Mucosa of descending colon (tissue), 3 donors: ENCODE data around the gene ACTR8. TPM values are rescaled to one million over a fixed set of nuclear protein-coding genes. Genes with fewer than 3 reads are reported as not detected.

ENCODE experiments used
- ATAC-seq: fragments of 200-7000 bp; cut with Tn5 transposase; one replicate; pipeline ENCODE4 v1.9.1; 2020; ENCODE audit warnings: mild to moderate bottlenecking, moderate library complexity
- DNase-seq, 3 donors: peaks; one replicate each; pipeline ENCODE4 v3.0.0-alpha.2; 2020
- H3K36me3 ChIP-seq: fragments of 200-600 bp; one replicate; pipeline ENCODE4 v1.8.0; 2021; ENCODE audit warnings: low read depth, mild to moderate bottlenecking
- H3K4me1 ChIP-seq: fragments of 200-600 bp; one replicate; pipeline ENCODE4 v1.8.0; 2021; ENCODE audit warnings: low read depth, mild to moderate bottlenecking
- H3K4me3 ChIP-seq: fragments of 200-600 bp; one replicate; pipeline ENCODE4 v1.8.0; 2021; ENCODE audit warnings: mild to moderate bottlenecking
- H3K9me3 ChIP-seq: fragments of 200-600 bp; one replicate; pipeline ENCODE4 v1.8.0; 2021; ENCODE audit warnings: mild to moderate bottlenecking
- CTCF ChIP-seq: fragments of 200-600 bp; IDR thresholded peaks from one replicate; pipeline ENCODE4 v1.8.0; 2022; ENCODE audit warnings: antibody characterized with exemption, mild to moderate bottlenecking
- intact Hi-C, 2 donors: fragments of 100-400 bp; cut with DNase I in 1 of 2; cut with micrococcal nuclease in 1 of 2; formaldehyde crosslinking; loops; one replicate each; pipeline versions ENCODE4 v1.11.0 to v1.11.1; 2022; cut with DNase I, micrococcal nuclease
- total RNA-seq, 3 donors: library from RNA; stranded (reverse); fragmentation: NEBNext Ultra II Directional in 2 of 3; extraction: Animal tissue kit (Norgen Biotek cat#: 25700) in 2 of 3; gene quantifications; one replicate each; pipeline versions ENCODE4 v1.2.1 to v1.2.4, GENCODE V29; 2021 to 2023
- donor health status: DM: no; HTN: no; CAD: no; lungs with moderate emphysema.
- donor health status: DM: no; HTN: no; CAD: no.
- donor health status: DM: no; HTN: yes; CAD: no.

ACTR8 gene
- total RNA-seq, 3 donors from 2014 or later = 29.1 to 36.0 (median 34.1) TPM

DNA sequence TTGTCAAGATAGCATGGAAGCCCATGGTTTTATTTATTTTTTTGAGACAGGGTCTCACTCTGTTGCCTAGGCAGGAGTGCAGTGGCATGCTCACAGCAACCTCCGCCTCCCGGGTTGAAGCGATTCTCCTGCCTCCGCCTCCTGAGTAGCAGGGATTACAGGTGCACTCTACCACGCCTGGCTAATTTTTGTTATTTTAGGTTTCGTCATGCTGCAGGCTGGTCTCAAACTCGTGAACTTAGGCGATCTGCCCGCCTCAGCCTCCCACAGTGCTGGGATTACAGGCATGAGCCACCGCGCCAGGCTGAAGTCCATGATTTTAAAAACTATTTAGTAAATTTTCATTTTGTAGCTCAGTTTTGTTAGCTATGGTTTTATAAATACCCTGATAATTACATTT, 2.7 kb upstream of the ACTR8 start:
- intact Hi-C loops = no loop called here
- Histone ChIP-seq H3K9me3 (no peaks in the 10 kb centered on the region), H3K4me3 (no peak overlapping the region), H3K36me3 (no peaks in the 10 kb centered on the region), H3K4me1 (peaks cover 13% of the 10 kb centered on the region)
- no peak for TF ChIP-seq CTCF
- ATAC-seq (no peak), DNase-seq (no peak)

DNA sequence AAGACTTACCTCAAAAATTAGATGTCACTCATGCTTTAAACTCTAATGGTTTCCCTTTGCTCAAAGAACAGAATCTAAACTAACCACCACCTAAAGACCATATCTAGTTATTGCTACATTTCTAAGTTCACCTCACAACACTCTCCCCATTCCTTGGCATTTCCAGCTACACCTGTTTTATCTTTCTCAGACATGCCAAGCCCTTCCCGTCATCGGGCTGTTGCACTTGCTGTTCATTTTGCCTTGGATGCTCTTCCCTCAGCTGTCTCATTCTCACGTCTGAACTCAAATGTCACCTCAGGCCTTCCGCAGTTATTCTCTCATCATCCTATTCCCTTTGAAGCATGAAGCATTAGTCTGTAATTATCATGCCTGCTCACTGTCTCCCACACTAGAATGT, 1.1 kb upstream of the ACTR8 start:
- H3K4me1 ChIP-seq = peaks cover 10% of the 10 kb centered on the region
- TF ChIP-seq CTCF = no peak
- intact Hi-C loops = no loop called here
- no peak for DNase-seq
- no peaks in the 10 kb centered on the region for H3K9me3 ChIP-seq
- H3K36me3 ChIP-seq = no peaks in the 10 kb centered on the region
- no peak overlapping the region for H3K4me3 ChIP-seq
- no peak for ATAC-seq

DNA sequence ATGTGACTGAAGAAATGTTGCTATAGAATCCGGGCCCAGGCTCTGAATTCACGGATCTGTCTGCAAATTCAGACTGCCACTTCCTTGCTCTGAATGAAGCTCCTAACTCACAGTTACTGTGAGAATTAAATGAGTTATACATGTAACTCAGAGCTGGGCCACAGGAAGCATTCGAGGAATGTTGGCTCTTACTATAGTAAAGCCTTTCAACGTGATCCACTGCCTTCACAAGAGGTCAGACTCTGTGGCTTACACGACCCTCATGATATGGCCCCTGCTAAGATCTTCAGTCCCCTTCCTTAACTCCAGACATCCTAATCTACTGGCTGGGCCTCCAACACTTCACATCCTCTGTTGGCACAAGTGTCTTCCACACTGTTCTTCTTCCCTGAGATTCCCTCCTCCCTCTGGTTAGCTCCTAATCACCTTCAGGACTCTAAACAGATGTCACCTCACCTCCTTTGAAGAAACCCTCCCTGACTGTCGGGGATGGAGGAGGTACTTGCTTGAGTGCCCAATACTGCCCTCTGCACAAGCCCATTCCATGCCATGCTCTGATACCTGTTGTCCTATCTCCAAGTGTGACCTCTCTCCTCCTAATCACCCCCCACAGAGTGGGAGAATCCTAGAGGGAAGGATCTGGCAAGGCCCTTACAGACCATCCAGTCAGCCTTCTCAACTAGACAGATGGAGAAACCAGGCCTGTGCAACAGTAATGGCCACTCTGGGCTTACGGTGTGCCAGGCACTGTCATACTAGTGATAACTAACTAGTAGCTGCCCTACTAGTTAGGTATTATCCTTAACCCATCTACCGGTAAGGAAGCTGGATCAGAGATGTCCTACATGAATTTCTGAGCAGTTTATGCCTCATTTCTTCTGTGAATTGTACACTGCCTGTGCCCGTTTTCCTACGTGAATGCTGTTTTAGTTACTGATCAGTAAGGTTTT, 1.3 kb downstream of the ACTR8 start:
- no peak overlapping the region for H3K4me3 ChIP-seq
- intact Hi-C loops = no loop called here
- H3K9me3 ChIP-seq = no peaks in the 10 kb centered on the region
- ATAC-seq (no peak), DNase-seq (no peak)
- H3K36me3 ChIP-seq = peaks cover 9% of the 10 kb centered on the region
- peaks cover 10% of the 10 kb centered on the region for H3K4me1 ChIP-seq
- TF ChIP-seq CTCF = no peak

DNA sequence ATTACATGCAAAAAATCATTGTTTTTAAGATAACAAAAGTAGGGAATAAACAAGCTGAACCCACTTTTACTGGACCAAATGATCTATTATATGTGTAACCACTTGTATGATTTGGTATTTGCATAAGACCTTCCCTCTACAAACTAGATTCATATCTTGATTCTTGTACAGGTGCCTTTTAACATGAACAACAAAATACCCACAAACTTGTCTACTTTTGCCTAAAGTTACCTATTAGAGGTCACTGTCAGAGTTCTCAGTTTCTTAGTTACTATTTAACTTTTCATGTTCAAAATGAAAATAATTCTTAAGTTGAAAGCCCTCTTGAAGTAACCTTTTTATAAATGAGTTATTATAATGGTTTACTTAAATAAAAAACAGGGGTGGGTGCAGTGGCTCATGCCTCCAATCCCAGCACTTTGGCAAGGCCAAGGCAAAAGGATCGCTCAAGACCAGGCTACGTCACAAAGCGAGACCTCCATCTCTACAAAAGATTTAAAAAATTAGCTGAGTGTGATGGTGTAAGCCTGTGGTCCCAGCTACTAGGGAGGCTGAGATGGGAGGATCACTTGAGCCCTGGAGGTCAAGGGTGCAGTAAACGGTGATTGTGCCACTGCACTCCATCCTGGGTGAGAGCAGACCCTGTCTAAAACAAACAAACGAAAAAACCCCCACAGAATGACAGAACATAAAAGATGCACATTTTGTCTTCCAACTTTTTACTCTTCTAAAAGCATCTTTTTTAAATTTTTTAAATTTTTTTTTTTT, 16.0 kb downstream of the ACTR8 start:
- DNase-seq = no peak
- H3K4me3 ChIP-seq = no peak overlapping the region
- H3K4me1 ChIP-seq = no peaks in the 10 kb centered on the region
- H3K9me3 ChIP-seq = no peaks in the 10 kb centered on the region
- H3K36me3 ChIP-seq = peaks cover 13% of the 10 kb centered on the region
- intact Hi-C loops = no loop called here
- no peak for ATAC-seq
- TF ChIP-seq CTCF = no peak

GRCh38 chr3:53863145-53863544, 18.8 kb downstream of the ACTR8 start:
- no peak for ATAC-seq
- Histone ChIP-seq H3K36me3 (peaks cover 10% of the 10 kb centered on the region), H3K4me1 (no peaks in the 10 kb centered on the region), H3K4me3 (no peak overlapping the region), H3K9me3 (no peaks in the 10 kb centered on the region)
- no peak for DNase-seq
- TF ChIP-seq CTCF = no peak
- intact Hi-C loops = no loop called here
